Mucosa of descending colon (tissue), 3 donors: Measurements from ENCODE around the gene PAPLN. TPM values are rescaled to one million over a fixed set of nuclear protein-coding genes. Genes with fewer than 3 reads are reported as not detected.

ENCODE experiments used
- ATAC-seq: fragments of 200-7000 bp; cut with Tn5 transposase; one replicate; pipeline ENCODE4 v1.9.1; 2020; ENCODE audit warnings: mild to moderate bottlenecking, moderate library complexity
- DNase-seq, 3 donors: peaks; one replicate each; pipeline ENCODE4 v3.0.0-alpha.2; 2020
- H3K36me3 ChIP-seq: fragments of 200-600 bp; one replicate; pipeline ENCODE4 v1.8.0; 2021; ENCODE audit warnings: low read depth, mild to moderate bottlenecking
- H3K4me1 ChIP-seq: fragments of 200-600 bp; one replicate; pipeline ENCODE4 v1.8.0; 2021; ENCODE audit warnings: low read depth, mild to moderate bottlenecking
- H3K4me3 ChIP-seq: fragments of 200-600 bp; one replicate; pipeline ENCODE4 v1.8.0; 2021; ENCODE audit warnings: mild to moderate bottlenecking
- H3K9me3 ChIP-seq: fragments of 200-600 bp; one replicate; pipeline ENCODE4 v1.8.0; 2021; ENCODE audit warnings: mild to moderate bottlenecking
- intact Hi-C, 2 donors: fragments of 100-400 bp; cut with DNase I in 1 of 2; cut with micrococcal nuclease in 1 of 2; formaldehyde crosslinking; loops; one replicate each; pipeline versions ENCODE4 v1.11.0 to v1.11.1; 2022; cut with DNase I, micrococcal nuclease
- total RNA-seq, 3 donors: library from RNA; stranded (reverse); fragmentation: NEBNext Ultra II Directional in 2 of 3; extraction: Animal tissue kit (Norgen Biotek cat#: 25700) in 2 of 3; gene quantifications; one replicate each; pipeline versions ENCODE4 v1.2.1 to v1.2.4, GENCODE V29; 2021 to 2023
- TF ChIP-seq, protein P1 (sequence below): fragments of 200-600 bp; IDR thresholded peaks from one replicate; pipeline ENCODE4 v1.8.0; 2022; ENCODE audit warnings: antibody characterized with exemption, mild to moderate bottlenecking
- donor health status: DM: no; HTN: no; CAD: no; lungs with moderate emphysema.
- donor health status: DM: no; HTN: no; CAD: no.
- donor health status: DM: no; HTN: yes; CAD: no.

PAPLN gene
- total RNA-seq, 3 donors from 2014 or later = 4.9 to 22.5 (median 5.6) TPM

GRCh38 chr14:73211251-73212040 is 25.9 kb upstream of the PAPLN start:
- H3K36me3 ChIP-seq = peaks cover 17% of the 10 kb centered on the region
- no peaks in the 10 kb centered on the region for H3K4me1 ChIP-seq
- H3K9me3 ChIP-seq = no peaks in the 10 kb centered on the region
- intact Hi-C loops = no loop called here
- DNase-seq (no peak), ATAC-seq (no peak)
- TF ChIP-seq, protein P1, sequence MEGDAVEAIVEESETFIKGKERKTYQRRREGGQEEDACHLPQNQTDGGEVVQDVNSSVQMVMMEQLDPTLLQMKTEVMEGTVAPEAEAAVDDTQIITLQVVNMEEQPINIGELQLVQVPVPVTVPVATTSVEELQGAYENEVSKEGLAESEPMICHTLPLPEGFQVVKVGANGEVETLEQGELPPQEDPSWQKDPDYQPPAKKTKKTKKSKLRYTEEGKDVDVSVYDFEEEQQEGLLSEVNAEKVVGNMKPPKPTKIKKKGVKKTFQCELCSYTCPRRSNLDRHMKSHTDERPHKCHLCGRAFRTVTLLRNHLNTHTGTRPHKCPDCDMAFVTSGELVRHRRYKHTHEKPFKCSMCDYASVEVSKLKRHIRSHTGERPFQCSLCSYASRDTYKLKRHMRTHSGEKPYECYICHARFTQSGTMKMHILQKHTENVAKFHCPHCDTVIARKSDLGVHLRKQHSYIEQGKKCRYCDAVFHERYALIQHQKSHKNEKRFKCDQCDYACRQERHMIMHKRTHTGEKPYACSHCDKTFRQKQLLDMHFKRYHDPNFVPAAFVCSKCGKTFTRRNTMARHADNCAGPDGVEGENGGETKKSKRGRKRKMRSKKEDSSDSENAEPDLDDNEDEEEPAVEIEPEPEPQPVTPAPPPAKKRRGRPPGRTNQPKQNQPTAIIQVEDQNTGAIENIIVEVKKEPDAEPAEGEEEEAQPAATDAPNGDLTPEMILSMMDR = no peak
- H3K4me3 ChIP-seq = no peak overlapping the region

- peaks cover 13% of the 10 kb centered on the region for H3K36me3 ChIP-seq
- H3K9me3 ChIP-seq = no peaks in the 10 kb centered on the region
- no peaks in the 10 kb centered on the region for H3K4me1 ChIP-seq
- ATAC-seq = no peak
- intact Hi-C loops = no loop called here
- TF ChIP-seq, protein P1 = no peak
- H3K4me3 ChIP-seq = no peak overlapping the region
- no peak for DNase-seq
Observed at GRCh38 chr14:73216030-73216429, 21.3 kb upstream of the PAPLN start.

GRCh38 chr14:73217411-73217810 is 19.9 kb upstream of the PAPLN start:
- Histone ChIP-seq H3K4me1 (no peaks in the 10 kb centered on the region), H3K9me3 (no peaks in the 10 kb centered on the region), H3K36me3 (peaks cover 13% of the 10 kb centered on the region), H3K4me3 (no peak overlapping the region)
- ATAC-seq (no peak), DNase-seq (no peak)
- intact Hi-C loops = no loop called here
- TF ChIP-seq, protein P1 = no peak

DNA sequence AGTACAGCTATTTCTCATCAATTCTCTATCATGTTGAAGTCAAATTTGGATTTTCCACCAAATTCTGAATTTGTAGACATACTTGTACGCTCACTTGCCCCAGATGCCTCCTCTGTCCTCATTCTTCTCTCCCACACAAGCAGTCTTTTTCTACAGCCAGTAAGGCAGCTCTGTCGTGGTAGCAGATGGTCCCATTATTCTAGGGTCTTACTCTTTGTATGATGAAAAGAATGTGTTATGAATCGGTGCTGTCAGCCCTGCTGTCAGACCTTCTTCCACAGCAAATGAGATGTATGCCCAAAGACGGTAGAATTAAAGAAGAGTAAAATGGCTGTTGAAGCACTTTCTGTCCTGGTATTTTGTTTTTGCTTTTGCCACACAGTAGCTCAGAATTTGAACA is 17.2 kb upstream of the PAPLN start:
- Histone ChIP-seq H3K9me3 (no peaks in the 10 kb centered on the region), H3K4me3 (no peak overlapping the region), H3K36me3 (peaks cover 5% of the 10 kb centered on the region), H3K4me1 (no peaks in the 10 kb centered on the region)
- ATAC-seq = no peak
- intact Hi-C loops = no loop called here
- DNase-seq = no peak
- TF ChIP-seq, protein P1 = no peak

DNA sequence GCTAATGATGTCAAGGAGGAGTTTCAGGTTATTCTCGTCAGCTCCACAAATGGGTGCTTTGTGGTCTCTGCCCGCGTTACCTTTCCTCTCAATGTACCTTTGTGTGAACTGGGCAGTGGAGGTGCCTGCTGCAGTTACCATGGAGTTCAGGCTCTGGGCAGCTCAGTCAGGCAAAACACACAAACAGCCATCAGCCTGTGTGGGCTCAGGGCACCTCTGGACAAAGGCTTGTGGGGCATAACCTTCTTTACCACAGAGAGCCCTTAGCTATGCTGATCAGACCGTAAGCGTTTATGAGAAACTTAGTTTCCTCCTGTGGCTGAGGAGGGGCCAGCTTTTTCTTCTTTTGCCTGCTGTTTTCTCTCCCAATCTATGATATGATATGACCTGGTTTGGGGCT is 16.7 kb upstream of the PAPLN start:
- peaks cover 5% of the 10 kb centered on the region for H3K36me3 ChIP-seq
- intact Hi-C loops = no loop called here

More for the DNA sequence above, 16.7 kb upstream of the PAPLN start:
- DNase-seq (no peak), ATAC-seq (no peak)
- no peak overlapping the region for H3K4me3 ChIP-seq
- TF ChIP-seq, protein P1 = no peak
- H3K4me1 ChIP-seq = no peaks in the 10 kb centered on the region
- H3K9me3 ChIP-seq = no peaks in the 10 kb centered on the region
